HCT116 (cell line): ENCODE measurements around the gene IL22RA1. TPM values are rescaled to one million over a fixed set of nuclear protein-coding genes. Genes with fewer than 3 reads are reported as not detected.

ENCODE experiments used
- ATAC-seq: fragments of 200-7000 bp; cut with Tn5 transposase; 2 replicates; pipeline ENCODE4 v1.9.1; 2020; ENCODE audit warnings: mild to moderate bottlenecking, moderate library complexity
- BruUV-seq: library from RNA; stranded (reverse); fragments of 400-500 nt; replicated peaks from 2 replicates; lab custom pipeline; 2021; lab: Mats Ljungman, UMichigan
- CTCF ChIA-PET: fragments of 300-600 bp; sonication (Branson Sonifier 250); formaldehyde crosslinking; loops from one replicate; lab custom pipeline; 2021; ENCODE audit warnings: antibody characterized with exemption; lab: Charles Lee
- POLR2A ChIA-PET: fragments of 300-600, 350-600 bp; sonication (Branson Sonifier 250); formaldehyde crosslinking; loops from one replicate; lab custom pipeline; 2021; ENCODE audit warnings: antibody characterized with exemption; lab: Charles Lee
- RAD21 ChIA-PET, 2 experiments: fragments of 300-600 bp; sonication (Branson Sonifier 250); formaldehyde crosslinking; loops; one replicate each; lab custom pipeline; 2023; ENCODE audit warnings: low total read pairs in 2 of 2; ENCODE audit not compliant: uncharacterized antibody in 2 of 2, unreplicated experiment in 2 of 2, low non-redundant PET in 1 of 2; lab: Charles Lee
- DNase-seq: peaks from one replicate; pipeline ENCODE4 v3.0.0-alpha.2; 2010; ENCODE audit warnings: low read depth, low spot score
- H2AFZ ChIP-seq: fragments of 200-600 bp; shearing (Covaris generic), sonication (generic); 2 replicates; pipeline ENCODE4 v1.6.1; 2017; ENCODE audit warnings: low read depth, mixed run types, mixed read lengths, antibody characterized with exemption, low read length; ENCODE audit not compliant: poor library complexity, severe bottlenecking
- H3K27ac ChIP-seq: 2 replicates; pipeline ENCODE4 v1.5.1; 2012; ENCODE audit warnings: low read depth, low read length
- H3K27me3 ChIP-seq: fragments of 200-600 bp; sonication (generic); 2 replicates; pipeline ENCODE4 v1.6.1; 2016; ENCODE audit warnings: mixed run types, low read length, mixed read lengths; ENCODE audit not compliant: insufficient read depth
- H3K36me3 ChIP-seq, 2 experiments: fragments of 200-500 bp in 1 of 2; fragments of 200-600 bp in 1 of 2; sonication (Bioruptor generic) in 1 of 2; sonication (generic) in 1 of 2; 2 replicates each; pipeline versions ENCODE4 v1.5.1 to v1.6.1; 2014 to 2016; ENCODE audit warnings: low read length in 2 of 2, inconsistent platforms in 1 of 2, mixed read lengths in 1 of 2, mixed run types in 1 of 2; ENCODE audit not compliant: insufficient read depth in 2 of 2, control insufficient read depth in 1 of 2
- H3K4me1 ChIP-seq, 2 experiments: fragments of 200-600 bp in 1 of 2; sonication (generic) in 1 of 2; 2 replicates each; pipeline versions ENCODE4 v1.5.1 to v1.6.1; 2012 to 2017; ENCODE audit warnings: low read length in 2 of 2, inconsistent platforms in 1 of 2, mild to moderate bottlenecking in 1 of 2, mixed read lengths in 1 of 2, mixed run types in 1 of 2, moderate library complexity in 1 of 2; ENCODE audit not compliant: insufficient read depth in 2 of 2, control insufficient read depth in 1 of 2
- H3K4me2 ChIP-seq: fragments of 200-600 bp; sonication (generic); 2 replicates; pipeline ENCODE4 v1.6.1; 2017; ENCODE audit warnings: mixed run types, low read length, mixed read lengths
- H3K4me3 ChIP-seq, 2 experiments: fragments of 200-600 bp in 1 of 2; sonication (generic) in 1 of 2; replicated peaks in 1 of 2; 2 replicates each; pipeline ENCODE4 v1.5.1; 2011 to 2016; ENCODE audit warnings: low read length in 2 of 2, control low read depth in 1 of 2, low read depth in 1 of 2, mild to moderate bottlenecking in 1 of 2, mixed read lengths in 1 of 2, mixed run types in 1 of 2
- H3K79me2 ChIP-seq: fragments of 200-600 bp; sonication (generic); 2 replicates; pipeline ENCODE4 v1.6.1; 2017; ENCODE audit warnings: mild to moderate bottlenecking, mixed run types, low read length, moderate library complexity, mixed read lengths; ENCODE audit not compliant: insufficient read depth
- H3K9ac ChIP-seq: fragments of 200-600 bp; sonication (generic); 2 replicates; pipeline ENCODE4 v1.6.1; 2016; ENCODE audit warnings: low read length, mixed read lengths
- H3K9me2 ChIP-seq: fragments of 200-600 bp; sonication (generic), shearing (Covaris generic); 2 replicates; pipeline ENCODE4 v1.6.1; 2017; ENCODE audit warnings: mixed run types, mild to moderate bottlenecking, moderate library complexity; ENCODE audit not compliant: insufficient read depth
- H3K9me3 ChIP-seq, 2 experiments: fragments of 200-500 bp in 1 of 2; fragments of 200-600 bp in 1 of 2; sonication (Bioruptor generic) in 1 of 2; sonication (generic) in 1 of 2; 2 replicates each; pipeline ENCODE4 v1.6.1; 2014 to 2017; ENCODE audit warnings: low read length in 2 of 2, mixed read lengths in 2 of 2, inconsistent platforms in 1 of 2, low read depth in 1 of 2, mild to moderate bottlenecking in 1 of 2, mixed run types in 1 of 2, moderate library complexity in 1 of 2; ENCODE audit not compliant: control insufficient read depth in 1 of 2, insufficient read depth in 1 of 2
- H4K20me1 ChIP-seq: fragments of 200-600 bp; sonication (generic), shearing (Covaris generic); 2 replicates; pipeline ENCODE4 v1.6.1; 2017; ENCODE audit warnings: mixed run types, mild to moderate bottlenecking, moderate library complexity; ENCODE audit not compliant: insufficient read depth
- CEBPB ChIP-seq: IDR thresholded peaks from 2 replicates; pipeline ENCODE4 v1.6.1; 2012; ENCODE audit warnings: low read depth
- ELF1 ChIP-seq: IDR thresholded peaks from 2 replicates; pipeline ENCODE4 v1.6.1; 2012; ENCODE audit warnings: low read depth, borderline replicate concordance
- EZH2 ChIP-seq: fragments of 200-600 bp; sonication (generic); IDR thresholded peaks from 2 replicates; pipeline ENCODE4 v1.6.1; 2017; ENCODE audit warnings: antibody characterized with exemption, mixed run types
- EZH2phosphoT487 ChIP-seq: fragments of 200-600 bp; IDR thresholded peaks from 2 replicates; pipeline ENCODE4 v1.6.1; 2018; ENCODE audit warnings: antibody characterized with exemption, borderline replicate concordance
- POLR2A ChIP-seq: IDR thresholded peaks from 2 replicates; pipeline ENCODE4 v1.7.0; 2011; ENCODE audit warnings: borderline replicate concordance; ENCODE audit not compliant: insufficient read depth, insufficient read length; ENCODE audit errors: extremely low read depth
- POLR2AphosphoS5 ChIP-seq: IDR thresholded peaks from 2 replicates; pipeline ENCODE4 v1.6.1; 2011; ENCODE audit warnings: mild to moderate bottlenecking, low read depth, low read length, moderate library complexity
- REST ChIP-seq: IDR thresholded peaks from 2 replicates; pipeline ENCODE4 v1.6.1; 2012; ENCODE audit warnings: low read depth
- SP1 ChIP-seq: IDR thresholded peaks from 2 replicates; pipeline ENCODE4 v1.6.1; 2012; ENCODE audit warnings: low read depth
- SRF ChIP-seq: IDR thresholded peaks from 2 replicates; pipeline ENCODE4 v1.6.1; 2012; ENCODE audit warnings: low read depth
- ZFX ChIP-seq: fragments of 450-650 bp; IDR thresholded peaks from 2 replicates; pipeline ENCODE4 v1.6.1; 2017
- ZNF274 ChIP-seq: fragments of 200-500 bp; sonication (Bioruptor generic); IDR thresholded peaks from 2 replicates; pipeline ENCODE4 v1.6.1; 2014; ENCODE audit warnings: mild to moderate bottlenecking, low read depth, low read length, inconsistent platforms
- intact Hi-C: fragments of 100-400 bp; cut with micrococcal nuclease; formaldehyde crosslinking; loops from 2 replicates; pipeline ENCODE4 v1.10.0; 2022
- total RNA-seq: library from RNA; stranded (reverse); gene quantifications from one replicate; pipeline ENCODE4 v1.2.1, GENCODE V29; 2021; ENCODE audit not compliant: unreplicated experiment
- TF ChIP-seq, protein P1 (sequence below): IDR thresholded peaks from 2 replicates; pipeline ENCODE4 v1.6.1; 2012

Gene IL22RA1
- total RNA-seq, 1 experiment from 2014 or later, result 2.1 TPM

DNA sequence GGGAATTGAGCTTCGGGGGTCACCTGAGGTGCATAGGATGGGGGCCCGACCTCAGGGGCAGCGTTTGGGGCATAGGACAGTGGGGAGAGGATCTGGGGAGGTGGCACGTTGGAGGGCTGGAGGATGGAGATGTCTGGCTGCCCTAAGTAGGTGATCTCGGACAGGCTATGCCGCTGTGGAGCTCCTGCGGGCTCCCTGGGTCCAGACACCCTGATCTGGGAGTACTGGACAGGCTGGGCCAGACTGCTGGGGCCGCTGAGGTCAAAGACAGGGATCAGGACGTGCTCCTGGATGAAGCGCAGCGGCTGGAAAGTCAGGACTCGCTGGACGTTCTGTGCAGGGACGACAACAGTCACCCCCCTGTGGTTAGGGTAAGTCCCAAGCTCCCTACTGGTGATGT, 21.5 kb downstream of the IL22RA1 start:
- Histone ChIP-seq H3K36me3 (no peaks in the 10 kb centered on the region), H4K20me1 (no peaks in the 10 kb centered on the region)
- RAD21 ChIA-PET, result no interaction called here
- no peak for DNase-seq
- TF ChIP-seq ZFX (no peak), ZNF274 (no peak), POLR2AphosphoS5 (no peak), EZH2phosphoT487 (no peak), SP1 (no peak), EZH2 (no peak), CEBPB (no peak)
- TF ChIP-seq, protein P1, sequence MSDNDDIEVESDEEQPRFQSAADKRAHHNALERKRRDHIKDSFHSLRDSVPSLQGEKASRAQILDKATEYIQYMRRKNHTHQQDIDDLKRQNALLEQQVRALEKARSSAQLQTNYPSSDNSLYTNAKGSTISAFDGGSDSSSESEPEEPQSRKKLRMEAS, result no peak
- TF ChIP-seq, all 23 proteins: peak for 0
- Histone ChIP-seq H3K9ac (no peak overlapping the region), H3K4me3 (no peak overlapping the region), H3K9me3 (no peaks in the 10 kb centered on the region), H3K27me3 (no peaks in the 10 kb centered on the region), H3K4me1 (peaks cover 5 to 18% of the 10 kb centered on the region in 2 experiments), H3K79me2 (no peaks in the 10 kb centered on the region), H3K27ac (no peak overlapping the region), H3K9me2 (no peaks in the 10 kb centered on the region), H3K4me2 (no peak overlapping the region), H2AFZ (no peak overlapping the region)
- no peak for ATAC-seq
- ChIA-PET POLR2A (no interaction called here), CTCF (interaction anchor here (0.8 kb wide), 1 partner anchor 29 kb away, joined by 3 read pairs; no protein-coding TSS in a partner anchor)
- intact Hi-C loops, result no loop called here
- BruUV-seq, result no TSS peak

DNA sequence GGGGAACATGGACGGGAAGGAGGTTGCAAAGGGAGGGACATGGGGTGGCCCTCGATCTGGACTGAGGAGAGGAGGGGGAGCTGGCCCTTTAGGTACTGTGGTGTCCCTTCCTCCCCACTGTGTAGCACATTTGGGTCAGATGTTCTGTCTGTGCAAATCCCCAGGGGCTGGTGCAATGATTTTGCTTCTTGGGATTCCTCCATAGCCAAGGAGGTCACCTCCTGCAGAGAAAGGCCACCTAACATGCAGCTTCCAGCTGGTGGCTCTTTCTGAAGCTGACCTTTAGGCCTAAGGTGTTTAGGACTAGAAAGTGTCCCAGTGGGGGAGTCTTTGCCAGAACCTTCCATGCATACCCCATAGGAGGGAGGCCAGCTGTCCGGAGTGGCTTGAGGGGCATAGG, 22.0 kb downstream of the IL22RA1 start:
- ChIA-PET POLR2A (no interaction called here), CTCF (no interaction called here), RAD21 (no interaction called here)
- Histone ChIP-seq H3K4me1 (peaks cover 5 to 18% of the 10 kb centered on the region in 2 experiments), H3K27ac (no peak overlapping the region), H3K9me3 (no peaks in the 10 kb centered on the region), H4K20me1 (no peaks in the 10 kb centered on the region), H2AFZ (no peak overlapping the region), H3K4me2 (no peak overlapping the region), H3K9me2 (no peaks in the 10 kb centered on the region), H3K79me2 (no peaks in the 10 kb centered on the region), H3K4me3 (no peak overlapping the region), H3K36me3 (no peaks in the 10 kb centered on the region), H3K9ac (no peak overlapping the region), H3K27me3 (no peaks in the 10 kb centered on the region)
- BruUV-seq, result no TSS peak
- no peak for TF ChIP-seq POLR2AphosphoS5
- no peak for TF ChIP-seq CEBPB
- TF ChIP-seq SRF, result no peak
- TF ChIP-seq ELF1, result no peak
- no peak for TF ChIP-seq POLR2A
- no peak for TF ChIP-seq REST
- DNase-seq, result no peak
- no peak for ATAC-seq
- intact Hi-C loops, result no loop called here
